ENCODE measurements around the gene PLK2. TPM values are rescaled to one million over a fixed set of nuclear protein-coding genes. Genes with fewer than 3 reads are reported as not detected.

Gene PLK2
- 25.1 TPM for polyA plus RNA-seq (2013, experiment 1 of 4)
- polyA plus RNA-seq (2013, experiment 2 of 4), result 16.5 TPM
- polyA plus RNA-seq (2013, experiment 3 of 4), result 22.4 TPM
- polyA plus RNA-seq (2013, experiment 4 of 4), result 22.8 TPM

GRCh38 chr5:58460002-58460731, at the start of gene PLK2:
TSS of gene PLK2 (minus strand) at chr5:58460086. CDS start at chr5:58459959, 127 bp downstream.
- H3K27me3 ChIP-seq (ENCODE audit: control insufficient read depth, insufficient read depth, low read length, poor library complexity, severe bottlenecking), result peaks cover 22% of the 10 kb centered on the region
- 0 to 1% methylated on average over 89 of the region's 89 CpGs for WGBS, 2 experiments
- no peaks in the 10 kb centered on the region for H3K4me1 ChIP-seq (ENCODE audit: control insufficient read depth, insufficient read depth, low read length)
- H3K9me3 ChIP-seq (ENCODE audit: control insufficient read depth, low read length), result no peaks in the 10 kb centered on the region
- H3K36me3 ChIP-seq (ENCODE audit: control insufficient read depth, insufficient read depth, low read length), result peaks cover 6% of the 10 kb centered on the region
- H3K4me3 ChIP-seq (ENCODE audit: insufficient read depth, low read depth, low read length), result peak within 1 kb of the TSS; percentile 66
- H3K27ac ChIP-seq (ENCODE audit: insufficient read depth, low read depth, low read length, poor library complexity, severe bottlenecking), result no peak within 1 kb of the TSS

GRCh38 chr5:58507715-58508114, 47.8 kb upstream of the PLK2 start:
- Histone ChIP-seq H3K36me3 (ENCODE audit: control insufficient read depth, insufficient read depth, low read length) (no peaks in the 10 kb centered on the region), H3K4me3 (ENCODE audit: insufficient read depth, low read depth, low read length) (no peak overlapping the region), H3K27ac (ENCODE audit: insufficient read depth, low read depth, low read length, poor library complexity, severe bottlenecking) (no peak overlapping the region), H3K27me3 (ENCODE audit: control insufficient read depth, insufficient read depth, low read length, poor library complexity, severe bottlenecking) (no peaks in the 10 kb centered on the region), H3K9me3 (ENCODE audit: control insufficient read depth, low read length) (no peaks in the 10 kb centered on the region), H3K4me1 (ENCODE audit: control insufficient read depth, insufficient read depth, low read length) (no peaks in the 10 kb centered on the region)
- 85 to 86% methylated on average over 4 of the region's 4 CpGs for WGBS, 2 experiments

GRCh38 chr5:58505971-58506640, 46.2 kb upstream of the PLK2 start:
- no peaks in the 10 kb centered on the region for H3K27me3 ChIP-seq (ENCODE audit: control insufficient read depth, insufficient read depth, low read length, poor library complexity, severe bottlenecking)
- H3K36me3 ChIP-seq (ENCODE audit: control insufficient read depth, insufficient read depth, low read length), result no peaks in the 10 kb centered on the region
- H3K27ac ChIP-seq (ENCODE audit: insufficient read depth, low read depth, low read length, poor library complexity, severe bottlenecking), result no peak overlapping the region
- WGBS, 2 experiments, result 100% methylated on average over 1 of the region's 2 CpGs; no CpG with 5 or more reads in 1 of the 2 experiments
- no peaks in the 10 kb centered on the region for H3K4me1 ChIP-seq (ENCODE audit: control insufficient read depth, insufficient read depth, low read length)
- H3K4me3 ChIP-seq (ENCODE audit: insufficient read depth, low read depth, low read length), result no peak overlapping the region
- no peaks in the 10 kb centered on the region for H3K9me3 ChIP-seq (ENCODE audit: control insufficient read depth, low read length)

- H3K4me1 ChIP-seq (ENCODE audit: control insufficient read depth, insufficient read depth, low read length), result no peaks in the 10 kb centered on the region
- no peaks in the 10 kb centered on the region for H3K9me3 ChIP-seq (ENCODE audit: control insufficient read depth, low read length)
- 83 to 100% methylated on average over 2 of the region's 3 CpGs for WGBS, 2 experiments
- no peak overlapping the region for H3K4me3 ChIP-seq (ENCODE audit: insufficient read depth, low read depth, low read length)
- H3K36me3 ChIP-seq (ENCODE audit: control insufficient read depth, insufficient read depth, low read length), result no peaks in the 10 kb centered on the region
- no peaks in the 10 kb centered on the region for H3K27me3 ChIP-seq (ENCODE audit: control insufficient read depth, insufficient read depth, low read length, poor library complexity, severe bottlenecking)
- no peak overlapping the region for H3K27ac ChIP-seq (ENCODE audit: insufficient read depth, low read depth, low read length, poor library complexity, severe bottlenecking)
These were observed 45.6 kb upstream of the PLK2 start for GRCh38 chr5:58505502-58505901.

GRCh38 chr5:58504766-58505165, 44.9 kb upstream of the PLK2 start:
- no peaks in the 10 kb centered on the region for H3K9me3 ChIP-seq (ENCODE audit: control insufficient read depth, low read length)
- WGBS, 2 experiments, result 90 to 100% methylated on average over 1 to 2 of the region's 3 CpGs
- no peak overlapping the region for H3K27ac ChIP-seq (ENCODE audit: insufficient read depth, low read depth, low read length, poor library complexity, severe bottlenecking)
- no peaks in the 10 kb centered on the region for H3K36me3 ChIP-seq (ENCODE audit: control insufficient read depth, insufficient read depth, low read length)
- no peak overlapping the region for H3K4me3 ChIP-seq (ENCODE audit: insufficient read depth, low read depth, low read length)
- no peaks in the 10 kb centered on the region for H3K27me3 ChIP-seq (ENCODE audit: control insufficient read depth, insufficient read depth, low read length, poor library complexity, severe bottlenecking)
- H3K4me1 ChIP-seq (ENCODE audit: control insufficient read depth, insufficient read depth, low read length), result no peaks in the 10 kb centered on the region

- Histone ChIP-seq H3K4me1 (ENCODE audit: control insufficient read depth, insufficient read depth, low read length) (no peaks in the 10 kb centered on the region), H3K27ac (ENCODE audit: insufficient read depth, low read depth, low read length, poor library complexity, severe bottlenecking) (no peak overlapping the region), H3K27me3 (ENCODE audit: control insufficient read depth, insufficient read depth, low read length, poor library complexity, severe bottlenecking) (no peaks in the 10 kb centered on the region)
These were observed 43.6 kb upstream of the PLK2 start for GRCh38 chr5:58503390-58504046.

GRCh38 chr5:58501778-58502417, 42.0 kb upstream of the PLK2 start:
- no peak overlapping the region for H3K27ac ChIP-seq (ENCODE audit: insufficient read depth, low read depth, low read length, poor library complexity, severe bottlenecking)
- H3K27me3 ChIP-seq (ENCODE audit: control insufficient read depth, insufficient read depth, low read length, poor library complexity, severe bottlenecking), result no peaks in the 10 kb centered on the region
- no peaks in the 10 kb centered on the region for H3K4me1 ChIP-seq (ENCODE audit: control insufficient read depth, insufficient read depth, low read length)
- H3K9me3 ChIP-seq (ENCODE audit: control insufficient read depth, low read length), result no peaks in the 10 kb centered on the region
- H3K4me3 ChIP-seq (ENCODE audit: insufficient read depth, low read depth, low read length), result no peak overlapping the region
- no peaks in the 10 kb centered on the region for H3K36me3 ChIP-seq (ENCODE audit: control insufficient read depth, insufficient read depth, low read length)
- 86 to 91% methylated on average over 2 of the region's 2 CpGs for WGBS, 2 experiments

More at GRCh38 chr5:58503390-58504046, 43.6 kb upstream of the PLK2 start:
- 71 to 76% methylated on average over 3 of the region's 3 CpGs for WGBS, 2 experiments
- no peaks in the 10 kb centered on the region for H3K9me3 ChIP-seq (ENCODE audit: control insufficient read depth, low read length)
- H3K36me3 ChIP-seq (ENCODE audit: control insufficient read depth, insufficient read depth, low read length), result no peaks in the 10 kb centered on the region
- no peak overlapping the region for H3K4me3 ChIP-seq (ENCODE audit: insufficient read depth, low read depth, low read length)

- Histone ChIP-seq H3K36me3 (ENCODE audit: control insufficient read depth, insufficient read depth, low read length) (no peaks in the 10 kb centered on the region), H3K27me3 (ENCODE audit: control insufficient read depth, insufficient read depth, low read length, poor library complexity, severe bottlenecking) (no peaks in the 10 kb centered on the region), H3K4me1 (ENCODE audit: control insufficient read depth, insufficient read depth, low read length) (no peaks in the 10 kb centered on the region), H3K4me3 (ENCODE audit: insufficient read depth, low read depth, low read length) (no peak overlapping the region), H3K9me3 (ENCODE audit: control insufficient read depth, low read length) (no peaks in the 10 kb centered on the region), H3K27ac (ENCODE audit: insufficient read depth, low read depth, low read length, poor library complexity, severe bottlenecking) (no peak overlapping the region)
- 83 to 87% methylated on average over 2 of the region's 2 CpGs for whole genome bisulfite sequencing, 2 experiments
These were observed 40.1 kb upstream of the PLK2 start for GRCh38 chr5:58499941-58500340.

- Histone ChIP-seq H3K27ac (ENCODE audit: insufficient read depth, low read depth, low read length, poor library complexity, severe bottlenecking) (no peak overlapping the region), H3K9me3 (ENCODE audit: control insufficient read depth, low read length) (no peaks in the 10 kb centered on the region), H3K4me3 (ENCODE audit: insufficient read depth, low read depth, low read length) (no peak overlapping the region), H3K4me1 (ENCODE audit: control insufficient read depth, insufficient read depth, low read length) (no peaks in the 10 kb centered on the region), H3K27me3 (ENCODE audit: control insufficient read depth, insufficient read depth, low read length, poor library complexity, severe bottlenecking) (no peaks in the 10 kb centered on the region), H3K36me3 (ENCODE audit: control insufficient read depth, insufficient read depth, low read length) (no peaks in the 10 kb centered on the region)
- 67 to 93% methylated on average over 1 to 2 of the region's 3 CpGs for WGBS, 2 experiments
These were observed 39.3 kb upstream of the PLK2 start for GRCh38 chr5:58499231-58499630.

Data from ectodermal cell (in vitro differentiated cells).